ACHN (cell line): ENCODE data around the gene FLII.

Source experiments
- DNase-seq: peaks from one replicate; pipeline ENCODE4 v3.0.0-alpha.2; 2015
- in situ Hi-C: cut with HindIII; loops from 2 replicates; pipeline ENCODE4 v1.10.0; 2017; ENCODE audit warnings: low sequenced_read_pairs, low pct_ligation_motif_present, low pct_unique_long_range_greater_than_20kb

FLII gene

GRCh38 chr17:18247613-18248001 lies 10.9 kb downstream of the FLII start:
- no peak for DNase-seq
- in situ Hi-C loops = no loop called here

GRCh38 chr17:18246880-18247612 lies 11.5 kb downstream of the FLII start:
- peak; percentile 18 for DNase-seq
- in situ Hi-C loops = no loop called here

GRCh38 chr17:18246109-18246725 lies 12.3 kb downstream of the FLII start:
- DNase-seq = no peak
- in situ Hi-C loops = no loop called here

GRCh38 chr17:18245038-18245776 lies 13.3 kb downstream of the FLII start:
- in situ Hi-C loops = no loop called here
- DNase-seq = no peak

- DNase-seq = no peak
- in situ Hi-C loops = no loop called here
These were observed 17.2 kb downstream of the FLII start for GRCh38 chr17:18241229-18241871.

- no peak for DNase-seq
- in situ Hi-C loops = no loop called here
These were observed 18.1 kb downstream of the FLII start for GRCh38 chr17:18240449-18240848.

GRCh38 chr17:18238299-18238698 lies 20.2 kb downstream of the FLII start:
- in situ Hi-C loops = no loop called here
- DNase-seq = no peak

GRCh38 chr17:18237461-18237860 lies 21.1 kb downstream of the FLII start:
- DNase-seq = no peak
- in situ Hi-C loops = no loop called here

- in situ Hi-C loops = no loop called here
- no peak for DNase-seq
These were observed 22.0 kb downstream of the FLII start for GRCh38 chr17:18236494-18236893.

GRCh38 chr17:18235743-18236256 lies 22.7 kb downstream of the FLII start:
- DNase-seq = no peak
- in situ Hi-C loops = no loop called here

- in situ Hi-C loops = no loop called here
- no peak for DNase-seq
These were observed 23.6 kb downstream of the FLII start for GRCh38 chr17:18234853-18235380.

- in situ Hi-C loops = no loop called here
- DNase-seq = no peak
These were observed 24.6 kb downstream of the FLII start for GRCh38 chr17:18233803-18234518.

- in situ Hi-C loops = no loop called here
These were observed 27.4 kb downstream of the FLII start for GRCh38 chr17:18231164-18231563.

GRCh38 chr17:18230288-18231141 lies 28.0 kb downstream of the FLII start:
- in situ Hi-C loops = no loop called here
- no peak for DNase-seq

More at GRCh38 chr17:18231164-18231563, 27.4 kb downstream of the FLII start:
- no peak for DNase-seq

- DNase-seq = no peak
- in situ Hi-C loops = no loop called here
These were observed 28.8 kb downstream of the FLII start for GRCh38 chr17:18229771-18230170.

GRCh38 chr17:18229254-18229653 lies 29.3 kb downstream of the FLII start:
- in situ Hi-C loops = no loop called here
- no peak for DNase-seq

- no peak for DNase-seq
- in situ Hi-C loops = no loop called here
These were observed 30.3 kb downstream of the FLII start for GRCh38 chr17:18228176-18228682.
